GM12891 (cell line): ENCODE measurements around the gene TIMELESS.

Experiments
- DNase-seq: peaks from one replicate; pipeline ENCODE4 v3.0.0; 2011; ENCODE audit warnings: low spot score; ENCODE audit not compliant: insufficient read length
- FAIRE-seq: peaks from 2 replicates; lab custom pipeline; 2011; peaks lifted over from hg19 to GRCh38; lab: Jason Lieb, UNC
- PAX5 ChIP-seq: IDR thresholded peaks from 2 replicates; pipeline ENCODE4 v1.6.1; 2011; ENCODE audit warnings: low read length, moderate library complexity, mild to moderate bottlenecking; ENCODE audit not compliant: insufficient read depth, severe bottlenecking
- POLR2A ChIP-seq: IDR thresholded peaks from 2 replicates; pipeline ENCODE4 v1.6.1; 2011; ENCODE audit warnings: low read depth, low read length, control low read depth
- POLR2AphosphoS5 ChIP-seq: IDR thresholded peaks from 2 replicates; pipeline ENCODE4 v1.6.1; 2011; ENCODE audit warnings: low read depth, low read length, control low read depth
- POU2F2 ChIP-seq: IDR thresholded peaks from 2 replicates; pipeline ENCODE4 v1.6.1; 2011; ENCODE audit warnings: low read depth, mild to moderate bottlenecking, control low read depth, low read length, moderate library complexity
- SPI1 ChIP-seq: IDR thresholded peaks from 2 replicates; pipeline ENCODE4 v1.6.1; 2011; ENCODE audit warnings: low read depth, low read length, control low read depth
- TAF1 ChIP-seq: IDR thresholded peaks from 2 replicates; pipeline ENCODE4 v1.6.1; 2011; ENCODE audit warnings: low read depth, low read length, control low read depth

TIMELESS gene

GRCh38 chr12:56437430-56438176 lies 11.6 kb downstream of the TIMELESS start:
- FAIRE-seq (no peak), DNase-seq (no peak)
- no peak for TF ChIP-seq TAF1
- no peak for TF ChIP-seq POU2F2
- no peak for TF ChIP-seq POLR2AphosphoS5
- TF ChIP-seq PAX5 = no peak
- TF ChIP-seq SPI1 = no peak
- no peak for TF ChIP-seq POLR2A

- no peak for DNase-seq
- no peak for FAIRE-seq
- TF ChIP-seq POLR2AphosphoS5 = no peak
- TF ChIP-seq TAF1 = no peak
- no peak for TF ChIP-seq SPI1
- no peak for TF ChIP-seq POU2F2
- TF ChIP-seq PAX5 = no peak
- TF ChIP-seq POLR2A = no peak
Measured at GRCh38 chr12:56434828-56435227, 14.4 kb downstream of the TIMELESS start.

GRCh38 chr12:56431850-56432249 lies 17.4 kb downstream of the TIMELESS start:
- TF ChIP-seq POLR2AphosphoS5 (no peak), POU2F2 (no peak), PAX5 (no peak), TAF1 (no peak), SPI1 (no peak), POLR2A (no peak)
- DNase-seq = no peak
- FAIRE-seq = no peak

GRCh38 chr12:56431288-56431687 lies 17.9 kb downstream of the TIMELESS start:
- DNase-seq (no peak), FAIRE-seq (no peak)
- TF ChIP-seq SPI1 (no peak), PAX5 (no peak)

- FAIRE-seq = no peak
- DNase-seq = no peak
- TF ChIP-seq PAX5 = no peak
- TF ChIP-seq TAF1 = no peak
- TF ChIP-seq POU2F2 = no peak
- no peak for TF ChIP-seq SPI1
- no peak for TF ChIP-seq POLR2AphosphoS5
- TF ChIP-seq POLR2A = no peak
Measured at GRCh38 chr12:56425940-56426438, 23.2 kb downstream of the TIMELESS start.

- DNase-seq = no peak
- FAIRE-seq = no peak
- no peak for TF ChIP-seq SPI1
- no peak for TF ChIP-seq POU2F2
- TF ChIP-seq POLR2A = no peak
Measured at GRCh38 chr12:56425193-56425592, 24.0 kb downstream of the TIMELESS start.

- FAIRE-seq = no peak
- TF ChIP-seq TAF1 (no peak), POLR2A (no peak), POLR2AphosphoS5 (no peak), PAX5 (no peak)
- DNase-seq = no peak
Measured at GRCh38 chr12:56420411-56420810, 28.8 kb downstream of the TIMELESS start.

- TF ChIP-seq PAX5 (no peak), POLR2A (no peak), POLR2AphosphoS5 (no peak), TAF1 (no peak), SPI1 (no peak), POU2F2 (no peak)
- DNase-seq (no peak), FAIRE-seq (no peak)
Measured at GRCh38 chr12:56417739-56418138, 31.5 kb downstream of the TIMELESS start.

- DNase-seq = no peak
- TF ChIP-seq SPI1 (no peak), POU2F2 (no peak), TAF1 (no peak), POLR2A (no peak), POLR2AphosphoS5 (no peak)
- FAIRE-seq = no peak
Measured at GRCh38 chr12:56414401-56414800, 34.8 kb downstream of the TIMELESS start.

- TF ChIP-seq PAX5 (no peak), POLR2AphosphoS5 (no peak), TAF1 (no peak), POU2F2 (no peak), SPI1 (no peak), POLR2A (no peak)
- FAIRE-seq (no peak), DNase-seq (no peak)
Measured at GRCh38 chr12:56413392-56413791, 35.8 kb downstream of the TIMELESS start.
